H9 (cell line): ENCODE measurements around the gene CLEC14A. TPM values are rescaled to one million over a fixed set of nuclear protein-coding genes. Genes with fewer than 3 reads are reported as not detected.

Experiments used
- DNase-seq: peaks from one replicate; pipeline ENCODE4 v3.0.0-alpha.2; 2017
- H2AFZ ChIP-seq: one replicate; pipeline ENCODE4 v1.6.1; 2013; ENCODE audit warnings: mild to moderate bottlenecking, low read length, control low read depth, moderate library complexity
- H2AK5ac ChIP-seq: 2 replicates; pipeline ENCODE4 v1.6.1; 2013; ENCODE audit warnings: low read length, control low read depth, mixed read lengths; ENCODE audit not compliant: insufficient read length
- H2BK120ac ChIP-seq: one replicate; pipeline ENCODE4 v1.6.1; 2013; ENCODE audit warnings: low read depth, mild to moderate bottlenecking, low read length, control low read depth, inconsistent platforms; ENCODE audit not compliant: poor library complexity, severe bottlenecking
- H2BK12ac ChIP-seq: 2 replicates; pipeline ENCODE4 v1.6.1; 2013; ENCODE audit warnings: low read length, control low read depth, mixed read lengths, low read depth; ENCODE audit not compliant: insufficient read length
- H2BK15ac ChIP-seq: 2 replicates; pipeline ENCODE4 v1.6.1; 2013; ENCODE audit warnings: low read depth, low read length, control low read depth
- H2BK20ac ChIP-seq: one replicate; pipeline ENCODE4 v1.6.1; 2013; ENCODE audit warnings: low read depth, mild to moderate bottlenecking, low read length, control low read depth, inconsistent platforms; ENCODE audit not compliant: poor library complexity, severe bottlenecking
- H2BK5ac ChIP-seq: 2 replicates; pipeline ENCODE4 v1.6.1; 2013; ENCODE audit warnings: low read length, control low read depth, mixed read lengths; ENCODE audit not compliant: insufficient read length
- H3K14ac ChIP-seq: 2 replicates; pipeline ENCODE4 v1.6.1; 2013; ENCODE audit warnings: low read length, control low read depth; ENCODE audit not compliant: insufficient read depth
- H3K18ac ChIP-seq: 2 replicates; pipeline ENCODE4 v1.6.1; 2013; ENCODE audit warnings: low read depth, mild to moderate bottlenecking, mixed read lengths, low read length, control low read depth; ENCODE audit not compliant: insufficient read length
- H3K23ac ChIP-seq: 2 replicates; pipeline ENCODE4 v1.6.1; 2013; ENCODE audit warnings: low read length, control low read depth, mixed read lengths, low read depth; ENCODE audit not compliant: insufficient read length
- H3K23me2 ChIP-seq: 2 replicates; pipeline ENCODE4 v1.6.1; 2013; ENCODE audit warnings: low read depth, mild to moderate bottlenecking, mixed read lengths, low read length, control low read depth; ENCODE audit not compliant: insufficient read length, poor library complexity, severe bottlenecking
- H3K27ac ChIP-seq: 2 replicates; pipeline ENCODE4 v1.5.1; 2013; ENCODE audit warnings: low read length, control low read depth, mixed read lengths, low read depth; ENCODE audit not compliant: insufficient read length
- H3K27me3 ChIP-seq: 2 replicates; pipeline ENCODE4 v1.6.1; 2013; ENCODE audit warnings: low read length, control low read depth, inconsistent platforms; ENCODE audit not compliant: insufficient read depth
- H3K4ac ChIP-seq: 2 replicates; pipeline ENCODE4 v1.6.1; 2013; ENCODE audit warnings: low read depth, mild to moderate bottlenecking, control low read depth, inconsistent platforms, low read length, moderate library complexity
- H3K4me1 ChIP-seq: 2 replicates; pipeline ENCODE4 v1.6.1; 2013; ENCODE audit warnings: low read length, control low read depth, inconsistent platforms; ENCODE audit not compliant: insufficient read depth
- H3K4me2 ChIP-seq: 2 replicates; pipeline ENCODE4 v1.6.1; 2013; ENCODE audit warnings: low read length, control low read depth, mixed read lengths; ENCODE audit not compliant: insufficient read length, insufficient read depth
- H3K56ac ChIP-seq: 2 replicates; pipeline ENCODE4 v1.6.1; 2013; ENCODE audit warnings: low read depth, mild to moderate bottlenecking, mixed read lengths, low read length, control low read depth; ENCODE audit not compliant: insufficient read length
- H3K79me1 ChIP-seq: 2 replicates; pipeline ENCODE4 v1.6.1; 2013; ENCODE audit warnings: low read depth, mild to moderate bottlenecking, moderate library complexity, low read length, control low read depth, inconsistent platforms; ENCODE audit not compliant: insufficient read depth, poor library complexity, severe bottlenecking
- H3K79me2 ChIP-seq: 2 replicates; pipeline ENCODE4 v1.6.1; 2013; ENCODE audit warnings: low read length, control low read depth, inconsistent platforms; ENCODE audit not compliant: insufficient read depth
- H3K9ac ChIP-seq: 2 replicates; pipeline ENCODE4 v1.6.1; 2013; ENCODE audit warnings: low read length, control low read depth, mixed read lengths; ENCODE audit not compliant: insufficient read length; ENCODE audit errors: extremely low read depth
- H3K9me3 ChIP-seq: one replicate; pipeline ENCODE4 v1.6.1; 2013; ENCODE audit warnings: low read depth, low read length, inconsistent platforms; ENCODE audit not compliant: control insufficient read depth
- H3T11ph ChIP-seq: one replicate; pipeline ENCODE4 v1.6.1; 2013; ENCODE audit warnings: mild to moderate bottlenecking, low read length, control low read depth, inconsistent platforms
- H4K20me1 ChIP-seq: one replicate; pipeline ENCODE4 v1.6.1; 2013; ENCODE audit not compliant: control insufficient read depth, insufficient read length, insufficient read depth
- H4K5ac ChIP-seq: 2 replicates; pipeline ENCODE4 v1.6.1; 2013; ENCODE audit warnings: low read depth, mild to moderate bottlenecking, mixed read lengths, low read length, control low read depth; ENCODE audit not compliant: insufficient read length
- H4K8ac ChIP-seq: replicated peaks from 2 replicates; pipeline ENCODE4 v1.6.1; 2013; ENCODE audit warnings: low read length, control low read depth, mixed read lengths, low read depth; ENCODE audit not compliant: insufficient read length
- H4K91ac ChIP-seq: 2 replicates; pipeline ENCODE4 v1.6.1; 2013; ENCODE audit warnings: low read depth, mild to moderate bottlenecking, moderate library complexity, mixed read lengths, low read length, control low read depth; ENCODE audit not compliant: insufficient read length
- H3K27ac Mint-ChIP-seq, 3 experiments: 2 replicates in 2 of 3; 3 replicates in 1 of 3; pipeline ENCODE4 v1.8.0; 2020 to 2021; ENCODE audit warnings: mixed read lengths in 3 of 3, mild to moderate bottlenecking in 1 of 3, moderate library complexity in 1 of 3
- H3K27me3 Mint-ChIP-seq: 2 replicates; pipeline ENCODE4 v1.8.0; 2021; ENCODE audit warnings: low read depth, mild to moderate bottlenecking, moderate library complexity, mixed read lengths
- H3K36me3 Mint-ChIP-seq, 3 experiments: 2 replicates in 2 of 3; 3 replicates in 1 of 3; pipeline ENCODE4 v1.8.0; 2020 to 2021; ENCODE audit warnings: low read depth in 3 of 3, mixed read lengths in 3 of 3; ENCODE audit not compliant: insufficient read depth in 1 of 3
- H3K4me1 Mint-ChIP-seq, 2 experiments: 2 replicates each; pipeline ENCODE4 v1.8.0; 2020; ENCODE audit warnings: mixed read lengths in 2 of 2
- H3K4me3 Mint-ChIP-seq, 2 experiments: 2 replicates in 1 of 2; 3 replicates in 1 of 2; pipeline ENCODE4 v1.8.0; 2020 to 2021; ENCODE audit warnings: mild to moderate bottlenecking in 2 of 2, mixed read lengths in 2 of 2, moderate library complexity in 1 of 2
- H3K9me3 Mint-ChIP-seq, 2 experiments: 2 replicates in 1 of 2; 3 replicates in 1 of 2; pipeline ENCODE4 v1.8.0; 2020; ENCODE audit warnings: mild to moderate bottlenecking in 2 of 2, mixed read lengths in 2 of 2, moderate library complexity in 1 of 2
- WGBS: extraction: QIAGEN DNeasy Blood & Tissue Kit; methylation state at CpG from one replicate; pipeline ENCODE4 v1.1.7; 2013; ENCODE audit warnings: missing lambda C conversion rate, low lambda C conversion rate, mixed read lengths; ENCODE audit not compliant: insufficient read length; ENCODE audit errors: extremely low coverage; 5-methylcytosine and 5-hydroxymethylcytosine counted together
- total RNA-seq: library from RNA; stranded (reverse); gene quantifications from 2 replicates; pipeline ENCODE4 v1.2.1, GENCODE V29; 2021
- TF ChIP-seq, protein P1 (sequence below): fragments of 200-600 bp; sonication (generic); conservative IDR thresholded peaks from 3 replicates; pipeline ENCODE4 v1.8.0; 2021; ENCODE audit warnings: antibody characterized with exemption, mild to moderate bottlenecking

Gene CLEC14A
- total RNA-seq, 1 experiment from 2014 or later: not detected

DNA sequence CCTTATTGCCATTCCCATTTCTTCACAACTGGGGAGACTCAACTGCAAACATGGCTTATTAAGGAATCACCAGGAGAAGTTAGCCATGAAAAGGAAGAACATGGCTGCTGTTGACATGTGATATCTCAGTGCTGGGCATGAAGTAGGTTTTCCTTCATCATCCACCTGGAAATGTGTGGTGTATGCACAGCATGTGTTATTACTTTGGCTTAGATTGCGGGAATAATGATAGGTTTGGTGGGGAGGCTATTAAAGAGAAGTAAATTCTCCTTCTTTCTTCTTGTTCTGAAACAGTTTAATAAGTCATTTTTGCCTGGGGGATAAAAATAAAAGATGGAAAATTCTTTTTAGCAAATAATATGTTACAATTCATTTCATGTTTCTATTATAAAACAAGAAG lies 23.7 kb upstream of the CLEC14A start:
- no CpG with 5 or more reads among the region's 1 CpG for WGBS
- H3K36me3 Mint-ChIP-seq: no peaks in the 10 kb centered on the region
- H3K4me1 Mint-ChIP-seq: peaks cover 2 to 7% of the 10 kb centered on the region in 2 experiments; a peak in 1 of 4 replicates

More for the DNA sequence above, 23.7 kb upstream of the CLEC14A start:
- Histone ChIP-seq H4K8ac (no peak overlapping the region), H3K4me2 (no peak overlapping the region), H3K79me1 (no peaks in the 10 kb centered on the region), H3K56ac (no peak overlapping the region), H3K9ac (no peak overlapping the region), H4K5ac (no peak overlapping the region), H2BK12ac (no peak overlapping the region), H3K23me2 (no peaks in the 10 kb centered on the region), H3K18ac (no peak overlapping the region), H3K4ac (no peak overlapping the region), H4K20me1 (no peaks in the 10 kb centered on the region), H3K14ac (no peak overlapping the region), H2AK5ac (no peak overlapping the region), H2AFZ (no peak overlapping the region), H3K27ac (no peak overlapping the region), H2BK15ac (no peak overlapping the region), H4K91ac (no peak overlapping the region), H2BK120ac (no peak overlapping the region), H3K27me3 (no peaks in the 10 kb centered on the region), H3K4me1 (no peaks in the 10 kb centered on the region), H2BK20ac (no peak overlapping the region), H2BK5ac (no peak overlapping the region), H3K9me3 (no peaks in the 10 kb centered on the region), H3T11ph (no peak overlapping the region), H3K79me2 (no peaks in the 10 kb centered on the region), H3K23ac (no peak overlapping the region)
- TF ChIP-seq, protein P1, sequence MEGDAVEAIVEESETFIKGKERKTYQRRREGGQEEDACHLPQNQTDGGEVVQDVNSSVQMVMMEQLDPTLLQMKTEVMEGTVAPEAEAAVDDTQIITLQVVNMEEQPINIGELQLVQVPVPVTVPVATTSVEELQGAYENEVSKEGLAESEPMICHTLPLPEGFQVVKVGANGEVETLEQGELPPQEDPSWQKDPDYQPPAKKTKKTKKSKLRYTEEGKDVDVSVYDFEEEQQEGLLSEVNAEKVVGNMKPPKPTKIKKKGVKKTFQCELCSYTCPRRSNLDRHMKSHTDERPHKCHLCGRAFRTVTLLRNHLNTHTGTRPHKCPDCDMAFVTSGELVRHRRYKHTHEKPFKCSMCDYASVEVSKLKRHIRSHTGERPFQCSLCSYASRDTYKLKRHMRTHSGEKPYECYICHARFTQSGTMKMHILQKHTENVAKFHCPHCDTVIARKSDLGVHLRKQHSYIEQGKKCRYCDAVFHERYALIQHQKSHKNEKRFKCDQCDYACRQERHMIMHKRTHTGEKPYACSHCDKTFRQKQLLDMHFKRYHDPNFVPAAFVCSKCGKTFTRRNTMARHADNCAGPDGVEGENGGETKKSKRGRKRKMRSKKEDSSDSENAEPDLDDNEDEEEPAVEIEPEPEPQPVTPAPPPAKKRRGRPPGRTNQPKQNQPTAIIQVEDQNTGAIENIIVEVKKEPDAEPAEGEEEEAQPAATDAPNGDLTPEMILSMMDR: no peak
- Mint-ChIP-seq H3K27me3 (peaks cover 36% of the 10 kb centered on the region), H3K27ac (no peak overlapping the region), H3K9me3 (no peaks in the 10 kb centered on the region), H3K4me3 (no peak overlapping the region)
- no peak for DNase-seq
